ENCODE data around the gene PSD.
A peak's percentile ranks its signal among the peaks of the same experiment; 100 is the strongest.

The PSD gene

DNA sequence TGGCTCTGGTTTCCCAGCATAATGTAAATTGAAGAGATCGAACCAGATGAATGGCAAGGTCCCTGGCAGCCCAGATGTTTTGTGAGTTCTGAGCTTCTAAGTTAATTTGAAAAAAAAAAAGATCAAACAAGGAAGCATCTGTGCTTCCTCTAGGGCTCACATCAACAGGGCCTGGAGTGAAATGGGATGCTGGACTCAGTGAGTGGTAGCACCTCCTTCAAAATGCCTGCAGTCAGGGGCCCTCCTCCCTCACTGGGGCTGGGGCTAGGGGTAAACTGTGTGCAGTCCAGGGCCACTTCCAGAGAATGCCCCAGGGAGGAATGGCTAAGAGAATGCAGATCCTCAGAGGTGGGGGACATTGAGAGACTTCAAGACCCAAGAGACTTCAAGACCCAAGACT lies 19.8 kb upstream of the PSD start:
- no peak for DNase-seq (ENCODE audit: low spot score)

DNA sequence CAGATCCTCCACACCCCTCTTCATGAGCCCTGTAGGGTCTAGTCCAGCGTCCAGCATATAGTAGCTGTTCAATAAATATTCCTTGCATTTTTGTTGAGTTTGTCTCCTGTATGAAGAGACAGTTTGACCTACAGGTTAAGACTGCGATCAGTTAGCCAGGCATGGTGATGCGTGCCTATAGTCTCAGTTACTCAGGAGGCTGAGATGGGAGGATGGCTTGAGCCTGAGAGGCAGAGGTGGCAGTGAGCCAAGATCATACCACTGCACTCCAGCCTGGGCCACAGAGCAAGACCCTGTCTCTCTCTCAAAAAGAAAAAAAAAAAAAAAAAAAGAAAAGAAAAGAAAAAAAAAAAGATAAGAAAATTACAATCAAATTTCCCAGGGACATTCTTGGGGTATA lies 18.9 kb upstream of the PSD start:
- no peak for DNase-seq (ENCODE audit: low spot score)

DNA sequence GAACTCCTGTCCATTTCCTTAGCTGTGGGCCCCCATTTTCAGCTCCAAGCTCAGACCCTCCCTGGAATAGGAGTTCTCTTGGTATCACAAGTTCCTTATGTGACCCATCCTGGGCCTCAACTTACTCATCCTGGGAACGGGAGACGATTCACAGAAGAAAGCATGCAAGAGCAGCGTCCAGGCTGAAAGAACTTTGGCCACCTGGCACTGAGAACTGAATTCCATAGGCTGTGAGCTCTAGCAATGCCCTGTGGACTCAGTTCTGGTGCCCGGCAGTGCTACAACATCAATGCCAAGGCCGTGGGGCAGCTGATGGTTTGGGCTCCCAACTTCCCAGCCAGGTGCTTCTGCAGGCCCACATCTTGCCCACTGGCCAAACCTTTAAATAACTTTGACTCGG lies 17.7 kb upstream of the PSD start:
- DNase-seq (ENCODE audit: low spot score) = no peak

DNA sequence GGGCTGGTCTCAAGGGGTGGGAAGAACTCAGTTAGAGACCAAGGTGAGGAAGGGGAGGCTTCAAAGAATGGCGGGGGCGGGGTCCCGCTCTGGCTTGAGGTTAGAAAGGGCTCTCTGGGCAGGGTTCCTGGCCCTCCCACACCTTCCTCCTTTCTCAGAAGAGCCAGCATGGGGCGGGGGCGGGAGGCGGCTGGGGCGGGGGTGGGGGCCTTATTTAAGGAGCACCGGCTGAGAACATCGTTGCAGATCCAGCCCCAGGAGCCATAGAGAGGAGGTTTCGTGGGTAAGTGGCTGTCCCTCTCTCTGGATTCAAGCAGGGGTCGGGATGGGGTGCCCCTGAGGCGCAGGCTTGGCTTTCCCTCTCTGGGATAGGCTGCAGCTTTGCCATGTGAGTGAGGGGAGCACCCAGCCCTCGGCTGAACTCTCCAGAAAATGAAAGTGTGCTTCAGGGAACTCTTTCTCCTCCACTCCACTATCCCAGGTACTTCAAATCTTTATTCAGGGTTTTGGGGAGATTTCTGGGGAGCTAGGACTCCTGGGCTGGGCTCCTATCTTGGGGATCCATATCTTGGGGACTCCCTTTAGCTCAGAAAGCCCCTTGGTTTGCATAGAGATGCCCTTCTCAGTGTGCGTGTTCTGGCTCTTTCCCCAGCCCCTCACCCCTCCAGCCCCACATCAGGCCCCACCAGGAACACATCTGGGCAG lies 17.1 kb upstream of the PSD start:
- DNase-seq (ENCODE audit: low spot score) = peak; percentile 67

DNA sequence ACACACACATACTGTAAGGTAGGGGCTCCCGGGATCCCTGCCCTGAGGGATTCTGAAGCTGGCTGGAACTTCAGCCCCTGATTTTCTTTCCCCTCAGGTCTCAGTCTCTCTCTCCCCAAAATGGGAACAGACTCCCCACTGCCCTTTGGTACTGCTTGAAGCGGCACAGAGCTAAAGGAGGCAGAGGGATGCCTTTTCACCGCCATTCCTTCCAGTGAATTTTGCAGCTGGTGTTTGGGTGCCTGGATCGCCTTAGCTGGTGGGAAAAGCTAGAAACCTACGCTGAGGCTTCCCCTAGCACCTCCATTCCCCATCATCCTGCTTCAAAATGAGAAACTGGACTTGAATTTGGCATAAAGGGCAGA lies 16.5 kb upstream of the PSD start:
- no peak for DNase-seq (ENCODE audit: low spot score)

DNA sequence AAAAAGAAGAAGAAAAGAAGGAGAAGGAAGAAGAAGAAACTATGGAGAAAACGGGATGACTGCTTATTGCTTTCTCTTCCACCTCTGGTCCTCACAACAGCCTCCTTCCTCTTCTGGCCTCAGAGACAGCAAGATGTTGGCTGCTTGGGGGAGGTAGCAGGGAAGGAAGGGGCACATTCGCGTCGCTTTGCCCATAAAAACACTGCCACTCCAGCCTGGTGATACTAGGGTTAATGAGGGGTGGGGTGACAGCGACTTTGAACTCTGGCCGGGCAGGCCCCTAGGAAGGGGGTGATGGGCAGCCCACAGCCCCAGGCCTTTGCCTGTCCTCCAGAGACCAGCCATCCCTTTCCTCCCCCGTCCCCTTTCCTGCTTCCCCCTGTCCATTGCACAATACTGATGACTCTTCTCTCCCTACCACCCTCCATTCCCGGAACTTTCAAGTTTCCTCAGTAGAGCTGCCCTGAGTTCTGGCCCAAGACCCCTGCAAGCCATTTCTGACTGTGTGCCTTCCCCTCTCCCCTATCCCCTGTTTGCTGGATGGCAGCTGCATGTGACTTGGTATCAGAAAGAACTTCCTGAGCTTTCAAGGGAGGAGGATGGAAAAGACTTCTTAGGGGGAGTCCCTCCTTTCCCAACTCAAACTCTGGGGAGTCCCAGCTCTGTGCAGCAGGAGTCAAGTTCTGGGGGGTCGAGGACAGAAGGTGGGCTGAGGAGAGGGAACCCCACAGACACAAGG lies 16.0 kb upstream of the PSD start:
- DNase-seq (ENCODE audit: low spot score) = no peak

DNA sequence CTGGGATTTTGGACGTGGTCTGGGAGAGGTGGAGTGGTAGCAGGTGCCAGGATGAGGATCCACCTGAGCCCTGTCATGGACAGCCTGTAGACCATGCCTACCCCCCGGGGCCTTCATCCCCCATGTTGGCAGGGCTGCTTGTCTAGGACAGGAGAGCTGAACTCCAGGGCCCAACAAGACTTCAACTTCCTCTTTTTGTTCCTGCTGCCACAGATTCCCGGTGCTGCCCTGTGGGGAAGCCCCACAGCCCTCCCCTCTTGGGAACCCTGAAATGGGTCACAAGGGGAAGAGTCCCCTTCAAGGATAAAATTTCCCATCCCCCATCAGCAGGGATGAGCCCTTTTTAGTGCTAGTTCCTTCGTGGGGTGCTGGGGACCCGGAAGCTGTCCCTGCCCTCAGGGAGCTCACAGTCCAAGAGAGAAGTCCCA lies 15.0 kb upstream of the PSD start:
- no peak for DNase-seq (ENCODE audit: low spot score)

DNA sequence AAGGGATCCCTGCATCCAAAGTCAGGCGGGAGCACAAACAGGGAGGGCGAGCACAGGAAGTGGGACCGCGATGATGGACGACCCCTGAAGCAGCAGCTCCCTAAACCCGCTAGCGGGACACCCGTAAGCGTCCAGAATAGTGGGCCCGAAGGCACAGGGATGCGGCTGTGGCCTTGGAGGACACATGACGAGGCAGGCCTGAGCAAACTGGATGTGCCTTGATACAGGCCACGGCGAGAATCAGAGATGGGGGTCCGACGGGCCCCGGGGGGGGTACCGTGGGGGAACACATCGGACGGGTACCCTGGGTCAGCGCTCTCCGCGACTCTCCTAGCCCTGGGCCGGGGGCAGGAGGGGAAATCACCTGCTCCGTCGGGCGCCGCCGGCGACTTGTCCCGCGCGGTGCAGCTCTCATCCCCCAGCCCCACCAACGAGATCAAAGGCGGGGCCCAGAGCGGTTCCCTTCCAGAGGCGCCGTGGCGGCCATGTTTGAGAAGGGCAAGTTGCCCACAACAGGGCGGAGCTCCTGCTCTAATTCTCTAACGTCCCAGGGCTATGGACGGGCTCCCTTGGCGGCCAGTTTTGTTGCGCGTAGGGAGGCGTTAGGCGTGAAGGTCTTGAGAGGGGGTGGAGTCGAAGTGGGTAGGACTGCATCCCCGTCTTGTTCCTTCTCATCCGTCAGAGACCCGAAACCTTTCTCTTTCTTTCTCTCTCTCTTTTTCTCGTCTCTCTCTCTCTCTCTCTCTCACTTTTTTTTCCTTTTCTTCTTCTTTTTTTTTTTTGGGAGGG lies 13.8 kb upstream of the PSD start, which contains the start of gene CUEDC2:
TSS of gene CUEDC2 (minus strand) at position 413 of the 789 bp plus-strand sequence. CDS start 7,386 bp downstream, outside the sequence.
- DNase-seq (ENCODE audit: low spot score) = peak; percentile 98

DNA sequence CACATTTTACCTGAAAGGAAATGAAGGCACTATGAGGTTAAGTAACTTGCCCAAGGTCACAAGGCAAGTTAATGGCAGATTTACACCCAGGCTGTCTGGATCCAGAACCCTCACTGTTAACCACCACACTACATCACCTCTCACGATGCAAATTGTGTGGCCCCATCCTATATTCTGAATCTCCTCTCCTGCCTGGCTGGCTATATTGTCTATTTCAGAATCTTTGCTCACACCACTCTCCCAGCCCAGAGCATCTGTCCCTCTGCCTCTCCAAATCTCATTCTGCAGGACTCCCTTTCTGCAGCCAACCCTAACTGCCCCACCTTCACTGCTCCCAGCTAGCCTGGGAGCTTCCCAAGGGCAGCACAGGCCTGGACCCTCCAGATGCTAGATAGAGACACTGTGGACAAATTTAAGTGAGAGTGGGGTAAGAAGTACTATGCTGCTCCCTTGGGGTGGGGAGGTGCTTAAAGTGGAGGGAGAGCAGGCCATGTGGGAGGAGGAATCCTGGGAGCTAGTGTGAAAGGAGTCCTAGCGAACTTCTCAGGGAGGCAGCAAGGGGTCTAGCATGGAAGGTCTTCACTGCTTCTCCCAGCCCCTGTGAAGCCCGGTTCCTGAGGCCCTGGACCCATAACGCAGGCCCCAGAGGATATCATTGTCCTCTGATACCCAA lies 13.0 kb upstream of the PSD start:
- no peak for DNase-seq (ENCODE audit: low spot score)

DNA sequence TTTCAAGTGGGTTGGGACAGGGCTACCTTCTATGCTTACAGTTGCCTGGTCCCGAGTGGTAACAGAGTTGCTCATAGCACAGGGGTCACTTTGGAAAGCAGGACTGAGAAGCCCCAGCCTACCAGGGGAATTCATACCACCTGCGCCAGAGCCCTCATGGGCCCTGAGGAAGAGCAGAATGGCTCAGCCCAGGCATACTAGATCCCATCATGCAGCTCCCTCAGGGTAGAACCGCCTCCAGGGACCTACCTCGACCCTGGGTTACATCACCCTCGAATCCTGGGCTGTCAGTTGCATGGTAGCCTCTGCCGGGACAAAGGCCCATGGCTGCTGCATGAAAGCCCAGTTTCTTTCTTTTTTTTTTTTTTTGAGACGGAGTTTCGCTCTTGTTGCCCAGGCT lies 10.9 kb upstream of the PSD start:
- DNase-seq (ENCODE audit: low spot score) = no peak

DNA sequence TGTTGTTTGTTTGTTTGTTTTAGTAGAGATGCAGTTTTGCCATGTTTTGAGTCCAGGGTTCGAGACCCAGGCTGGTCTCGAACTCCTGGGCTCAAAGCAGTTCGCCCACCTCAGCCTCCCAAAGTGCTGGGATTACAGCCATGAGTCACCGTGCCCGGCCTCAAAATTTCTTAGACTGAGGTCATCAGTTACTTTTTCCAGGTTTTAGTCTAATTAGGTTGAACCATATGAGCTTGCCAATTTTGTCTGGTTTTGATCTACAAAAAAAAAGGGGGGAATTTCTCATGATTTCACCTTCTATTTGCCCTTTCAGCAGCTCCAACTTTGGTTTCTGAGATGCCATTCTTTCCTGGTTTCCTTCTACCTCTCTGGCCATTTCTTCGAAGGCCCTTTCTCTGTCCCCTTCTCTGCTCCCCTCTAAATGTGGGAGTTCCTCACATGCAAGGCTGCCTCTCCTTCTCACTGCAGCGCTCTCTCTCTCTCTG lies 8.3 kb upstream of the PSD start:
- no peak for DNase-seq (ENCODE audit: low spot score)

DNA sequence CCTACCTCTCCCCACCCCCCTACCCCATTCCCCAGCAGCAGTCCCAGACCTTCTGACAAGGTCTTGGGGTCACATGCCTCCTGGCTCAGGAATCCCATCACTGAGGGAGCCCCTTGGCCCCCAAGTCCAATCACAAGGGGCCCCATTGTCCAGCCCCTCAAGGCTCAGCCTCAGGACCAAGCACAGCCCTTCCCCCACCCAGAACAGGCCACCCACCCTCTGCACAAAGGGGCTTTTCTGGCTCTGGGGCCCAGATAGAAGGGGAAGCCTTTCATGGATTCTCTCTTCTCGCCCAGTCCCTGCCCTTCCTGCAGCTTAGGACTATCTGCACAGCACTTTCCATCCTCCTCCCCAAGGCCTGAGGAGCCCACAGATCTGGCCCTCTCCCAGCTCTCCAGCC lies 6.9 kb upstream of the PSD start:
- DNase-seq (ENCODE audit: low spot score) = no peak

DNA sequence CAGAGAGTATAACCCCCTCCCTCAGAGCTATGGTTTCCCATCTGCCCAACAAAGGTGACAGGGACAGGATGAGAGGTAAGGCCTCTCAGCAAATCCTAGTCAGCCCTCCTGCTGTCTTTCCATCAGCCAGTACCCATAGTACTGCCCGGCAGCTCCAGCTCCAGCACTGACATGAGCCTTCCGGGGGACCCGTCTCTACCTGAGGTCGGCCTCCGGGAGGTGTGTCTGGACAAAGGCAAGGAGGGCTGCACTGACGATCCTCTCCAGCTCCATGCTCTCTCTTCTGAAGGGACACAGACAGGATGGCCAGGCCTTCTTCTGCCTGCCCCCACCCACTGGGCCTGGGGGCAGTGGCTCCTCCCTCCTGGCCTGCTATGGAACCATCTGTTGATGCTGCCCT lies 6.3 kb upstream of the PSD start:
- DNase-seq (ENCODE audit: low spot score) = no peak

DNA sequence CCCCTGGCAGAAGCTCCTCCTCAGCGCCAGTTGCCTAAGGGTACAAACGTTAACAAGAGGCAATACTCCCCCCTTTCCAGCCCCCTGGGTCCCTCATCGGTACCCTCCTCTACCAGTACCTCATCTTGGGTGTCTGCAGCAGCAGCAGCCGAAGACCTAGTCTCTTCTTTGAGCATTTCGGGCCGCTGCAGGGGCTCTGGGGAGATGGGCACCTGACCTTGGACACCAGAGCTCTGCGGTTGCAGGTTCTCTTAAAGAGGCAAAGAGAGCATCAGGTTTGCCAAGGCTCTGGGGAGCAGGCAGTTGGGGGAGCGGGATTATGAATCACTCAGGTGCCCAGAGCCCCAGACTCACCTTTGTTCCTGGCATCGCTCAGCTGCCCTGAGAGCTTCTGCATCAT lies 5.6 kb upstream of the PSD start:
- no peak for DNase-seq (ENCODE audit: low spot score)

DNA sequence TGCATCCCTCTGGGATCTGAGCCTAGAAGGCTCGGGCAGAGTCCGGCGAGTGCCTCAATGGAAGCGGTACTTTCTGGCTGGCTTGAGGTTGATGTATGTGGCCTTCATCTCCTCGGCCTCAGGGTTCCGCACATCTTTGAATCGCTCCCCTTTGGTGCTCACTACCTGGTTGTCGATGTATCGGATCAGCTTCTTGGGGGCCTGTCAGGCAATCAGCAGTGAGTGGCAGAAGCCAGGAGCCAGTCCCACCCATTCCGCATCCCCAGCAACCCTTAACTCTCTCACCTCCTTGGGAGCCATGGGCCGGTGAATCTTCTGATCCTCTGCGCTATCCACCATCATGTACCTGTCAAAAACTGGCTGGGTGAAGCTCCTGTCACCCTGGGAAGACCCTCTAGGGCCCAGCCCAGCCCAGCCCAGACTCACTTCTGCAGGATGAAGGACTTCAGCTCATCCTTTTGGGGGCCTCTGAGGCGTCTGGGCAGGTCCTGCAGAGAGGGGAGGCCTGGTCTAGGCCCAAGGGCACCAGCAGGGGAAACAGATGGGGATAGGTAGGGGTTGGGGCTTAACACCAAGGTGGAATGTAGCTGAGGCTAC lies 4.9 kb upstream of the PSD start:
- DNase-seq (ENCODE audit: low spot score) = no peak

DNA sequence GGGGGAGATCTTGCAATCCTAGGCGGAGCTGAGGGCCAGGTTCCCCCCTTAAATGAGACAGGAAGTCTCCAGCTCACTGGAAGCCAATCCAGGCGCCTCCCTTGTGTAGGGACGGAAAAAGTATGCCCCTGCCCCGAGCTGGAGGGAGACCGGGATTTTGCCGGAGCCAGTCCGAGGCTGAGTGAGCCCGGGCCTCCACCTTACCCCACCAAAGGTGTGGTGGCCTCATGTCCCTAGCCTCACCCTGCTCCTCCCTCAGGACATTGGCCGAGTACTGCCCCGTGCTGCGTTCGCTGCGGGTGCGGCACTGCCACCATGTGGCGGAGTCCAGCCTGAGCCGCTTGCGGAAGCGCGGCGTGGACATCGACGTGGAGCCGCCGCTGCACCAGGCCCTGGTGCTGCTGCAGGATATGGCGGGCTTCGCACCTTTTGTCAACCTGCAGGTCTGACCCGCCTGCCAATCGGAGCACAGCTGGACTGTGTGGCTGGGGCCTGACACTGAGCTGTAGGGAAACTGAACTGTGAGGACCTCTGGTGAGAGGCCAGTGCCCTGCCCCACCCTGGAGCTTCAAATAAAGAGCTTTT lies 4.1 kb upstream of the PSD start:
- DNase-seq (ENCODE audit: low spot score) = peak; percentile 61

DNA sequence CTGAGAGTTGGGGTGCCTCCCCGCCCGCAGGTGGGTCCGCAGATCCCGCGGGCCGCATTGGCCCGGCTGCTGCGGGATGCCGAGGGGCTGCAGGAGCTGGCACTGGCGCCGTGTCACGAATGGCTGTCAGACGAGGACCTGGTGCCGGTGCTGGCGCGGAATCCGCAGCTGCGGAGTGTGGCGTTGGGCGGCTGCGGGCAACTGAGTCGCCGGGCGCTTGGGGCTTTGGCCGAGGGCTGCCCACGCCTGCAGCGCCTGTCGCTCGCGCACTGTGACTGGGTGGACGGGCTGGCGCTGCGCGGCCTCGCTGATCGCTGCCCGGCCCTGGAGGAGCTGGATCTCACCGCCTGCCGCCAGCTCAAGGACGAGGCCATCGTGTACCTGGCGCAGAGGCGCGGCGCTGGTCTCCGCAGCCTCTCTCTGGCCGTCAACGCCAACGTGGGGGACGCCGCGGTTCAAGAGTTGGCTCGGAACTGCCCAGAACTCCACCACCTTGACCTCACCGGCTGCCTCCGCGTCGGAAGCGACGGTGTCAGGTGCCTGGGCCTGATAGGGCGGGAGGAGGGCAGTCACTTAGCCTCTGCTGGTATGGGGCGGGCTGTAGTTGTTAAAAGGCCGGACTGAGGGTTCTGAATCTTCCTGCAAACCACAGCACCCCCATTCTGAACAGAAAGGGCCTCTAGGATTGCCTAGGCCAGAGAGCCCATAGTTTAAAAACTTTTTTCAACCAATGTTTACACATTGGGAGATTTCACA lies 3.4 kb upstream of the PSD start:
- DNase-seq (ENCODE audit: low spot score) = no peak

DNA sequence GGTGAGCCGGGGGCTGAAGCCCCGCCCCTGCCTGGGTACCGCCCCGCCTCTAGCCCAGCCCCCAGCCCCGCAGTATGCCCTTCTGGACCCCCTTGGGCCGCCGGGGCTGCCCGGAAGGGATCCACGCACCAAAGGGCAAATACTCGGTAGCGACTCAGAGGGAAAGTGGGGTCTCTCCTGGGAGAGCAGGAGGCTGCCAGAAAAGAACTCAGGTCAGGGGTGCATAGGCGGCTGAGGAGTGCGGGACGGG lies 2.8 kb upstream of the PSD start:
- no peak for DNase-seq (ENCODE audit: low spot score)

DNA sequence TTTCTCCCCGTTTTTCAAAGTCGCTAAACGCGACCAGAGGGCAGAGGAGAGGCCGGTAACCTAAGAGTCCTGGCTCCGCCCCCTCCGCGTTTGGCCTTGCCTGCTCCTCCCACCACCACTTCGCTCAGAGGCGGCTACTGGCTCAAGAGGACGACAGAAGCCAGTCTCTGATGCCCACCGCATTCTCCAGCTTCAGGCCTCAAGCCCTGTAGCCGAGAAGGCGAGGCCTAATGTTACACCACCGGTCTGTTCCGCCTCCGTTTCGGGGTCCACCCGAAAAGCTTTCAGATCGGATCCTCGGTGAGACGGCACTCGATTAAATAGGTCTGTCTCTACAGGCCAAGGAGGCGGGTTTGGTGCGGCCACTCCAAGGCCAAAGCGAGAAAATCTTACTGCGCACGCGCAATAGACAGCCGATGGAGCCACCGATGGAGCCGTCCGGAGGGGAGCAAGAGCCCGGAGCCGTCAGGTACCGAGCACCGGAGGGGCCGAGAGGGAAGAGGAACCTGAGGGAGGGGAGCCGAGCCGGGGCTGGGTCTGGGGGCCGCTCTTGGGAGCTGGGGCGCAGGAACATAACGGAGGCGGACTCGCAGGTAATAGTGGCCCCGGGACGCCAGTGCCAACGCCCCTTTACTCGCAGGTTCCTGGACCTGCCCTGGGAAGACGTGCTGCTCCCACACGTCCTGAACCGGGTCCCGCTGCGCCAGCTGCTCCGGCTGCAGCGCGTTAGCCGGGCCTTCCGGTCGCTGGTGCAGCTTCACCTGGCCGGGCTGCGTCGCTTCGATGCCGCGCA lies 2.3 kb upstream of the PSD start, which contains the start of gene FBXL15:
TSS of gene FBXL15 (plus strand) at position 123 of the 793 bp plus-strand sequence. CDS start at position 417, 294 bp downstream.
- peak; percentile 98 for DNase-seq (ENCODE audit: low spot score)

DNA sequence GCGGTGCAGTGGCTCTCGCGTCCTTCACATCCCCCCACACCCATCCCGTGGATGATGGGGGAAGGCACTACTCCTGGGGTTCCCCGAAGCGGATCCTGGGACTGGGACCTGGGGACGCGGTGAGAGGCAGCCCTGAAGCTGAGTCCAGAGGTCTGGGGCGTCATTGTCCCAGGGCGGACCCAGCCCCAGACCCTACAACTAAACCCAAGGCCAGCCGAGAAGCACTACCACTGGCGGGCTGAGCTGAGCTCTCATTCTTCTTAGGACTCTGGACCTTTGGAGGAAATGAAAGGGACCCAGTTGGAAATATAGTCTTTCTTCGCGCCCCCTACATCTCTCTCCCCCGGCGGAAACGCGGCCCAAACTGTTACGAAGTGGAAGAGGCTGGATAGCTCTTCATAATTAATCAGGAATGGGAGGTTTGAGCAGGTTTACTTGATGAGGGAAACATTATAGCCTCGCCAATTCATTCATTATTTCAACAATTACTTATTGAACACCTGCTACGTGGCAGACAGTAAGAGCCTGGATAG lies 1.7 kb upstream of the PSD start:
- DNase-seq (ENCODE audit: low spot score) = no peak

Measured in activated CD4-positive, alpha-beta T cell treated with anti-CD3 and anti-CD28 coated beads, Interleukin-2, Interleukin-4, amounts not matched to agents 100 ng/mL and 50 ng/mL, durations not matched to agents 16 hours and 8 hours (primary cell).